Parathyroid adenoma (tissue), 2 donors: Measurements from ENCODE around the gene CYCS.

ENCODE experiments used
- H2AFZ ChIP-seq: fragments of 300-600 bp; sonication (generic); one replicate; pipeline ENCODE4 v1.7.0; 2017; ENCODE audit warnings: antibody characterized with exemption, mild to moderate bottlenecking
- H3K27ac ChIP-seq: fragments of 300-600 bp; sonication (generic); one replicate; pipeline ENCODE4 v1.7.0; 2017
- H3K27me3 ChIP-seq: fragments of 300-600 bp; sonication (generic); one replicate; pipeline ENCODE4 v1.7.0; 2017; ENCODE audit warnings: low read length; ENCODE audit not compliant: control insufficient read depth, insufficient read depth
- H3K36me3 ChIP-seq: fragments of 300-600 bp; sonication (generic); one replicate; pipeline ENCODE4 v1.7.0; 2017; ENCODE audit warnings: low read length; ENCODE audit not compliant: control insufficient read depth, insufficient read depth
- H3K4me1 ChIP-seq: fragments of 300-600 bp; sonication (generic); one replicate; pipeline ENCODE4 v1.7.0; 2017; ENCODE audit warnings: control low read depth
- H3K4me2 ChIP-seq: fragments of 300-600 bp; sonication (generic); one replicate; pipeline ENCODE4 v1.7.0; 2017; ENCODE audit warnings: low read length
- H3K4me3 ChIP-seq: fragments of 300-600 bp; sonication (generic); one replicate; pipeline ENCODE4 v1.7.0; 2017; ENCODE audit warnings: low read depth, low read length
- H3K79me2 ChIP-seq: fragments of 300-600 bp; sonication (generic); one replicate; pipeline ENCODE4 v1.7.0; 2017; ENCODE audit warnings: control low read depth
- H3K9ac ChIP-seq: fragments of 300-600 bp; sonication (generic); one replicate; pipeline ENCODE4 v1.7.0; 2017; ENCODE audit warnings: mild to moderate bottlenecking
- H3K9me3 ChIP-seq: fragments of 300-600 bp; sonication (generic); one replicate; pipeline ENCODE4 v1.7.0; 2017; ENCODE audit warnings: low read length; ENCODE audit not compliant: control insufficient read depth
- CTCF ChIP-seq: fragments of 300-600 bp; sonication (generic); IDR thresholded peaks from one replicate; pipeline ENCODE4 v1.7.0; 2017; ENCODE audit warnings: antibody characterized with exemption, mild to moderate bottlenecking
- donor health status: primary hyperparathyroidism.

CYCS gene

GRCh38 chr7:25121599-25121998 lies 3.5 kb downstream of the CYCS start:
- Histone ChIP-seq H3K27me3 (no peaks in the 10 kb centered on the region), H3K36me3 (no peaks in the 10 kb centered on the region), H2AFZ (no peak overlapping the region), H3K4me2 (no peak overlapping the region), H3K9ac (no peak overlapping the region), H3K9me3 (no peaks in the 10 kb centered on the region), H3K79me2 (peaks cover 11% of the 10 kb centered on the region), H3K27ac (no peak overlapping the region), H3K4me3 (no peak overlapping the region), H3K4me1 (no peaks in the 10 kb centered on the region)
- TF ChIP-seq CTCF: no peak

DNA sequence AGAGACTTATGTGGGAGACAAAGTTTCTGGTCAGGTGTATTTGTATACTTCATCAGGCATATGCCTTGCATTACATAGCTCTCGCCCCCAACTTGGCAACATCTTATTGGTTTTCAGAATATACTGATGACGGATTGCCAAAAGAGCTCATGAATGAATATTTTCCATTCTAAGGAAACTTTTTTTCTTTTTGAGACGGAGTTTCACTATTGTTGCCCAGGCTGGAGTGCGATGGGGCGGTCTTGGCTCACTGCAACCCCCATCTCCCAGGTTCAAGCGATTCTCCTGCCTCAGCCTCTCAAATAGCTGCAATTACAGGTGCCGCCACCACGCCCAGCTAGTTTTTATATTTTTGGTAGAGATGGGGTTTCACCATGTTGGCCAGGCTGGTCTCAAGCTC lies 6.0 kb downstream of the CYCS start:
- TF ChIP-seq CTCF: no peak

DNA sequence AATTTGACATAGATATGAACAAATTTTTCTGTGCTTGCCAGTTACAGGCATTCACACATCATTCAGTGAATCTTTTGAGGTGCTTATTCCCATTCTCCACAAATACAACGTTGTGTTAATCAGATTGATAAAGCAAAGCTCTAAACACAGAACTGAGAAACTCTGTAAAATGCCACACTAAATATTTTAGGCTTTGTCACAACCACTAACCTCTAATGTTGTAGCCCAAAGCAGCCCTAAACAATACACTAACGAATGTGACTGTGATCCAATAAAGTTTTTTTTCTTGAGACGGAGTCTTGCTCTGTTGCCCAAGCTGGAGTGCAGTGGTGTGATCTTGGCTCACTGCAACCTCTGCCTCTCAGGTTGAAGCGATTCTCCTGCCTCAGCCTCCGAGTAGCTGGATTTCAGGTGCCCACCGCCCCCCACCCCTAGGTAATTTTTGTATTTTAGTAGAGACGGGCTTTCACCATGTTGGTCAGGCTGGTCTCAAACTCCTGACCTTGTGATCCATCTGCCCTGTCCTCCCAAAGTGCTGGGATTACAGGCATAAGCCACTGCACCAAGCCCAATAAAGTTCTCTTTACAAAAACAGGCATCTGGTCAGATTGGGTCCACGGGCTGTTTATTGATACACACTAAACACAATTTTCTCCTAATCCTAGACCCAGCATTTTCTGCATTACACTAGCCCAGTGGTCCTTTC lies 6.9 kb downstream of the CYCS start:
- H3K4me2 ChIP-seq: no peak overlapping the region
- no peaks in the 10 kb centered on the region for H3K36me3 ChIP-seq
- H2AFZ ChIP-seq: no peak overlapping the region
- peaks cover 4% of the 10 kb centered on the region for H3K79me2 ChIP-seq
- no peak overlapping the region for H3K4me3 ChIP-seq
- no peaks in the 10 kb centered on the region for H3K9me3 ChIP-seq
- H3K27me3 ChIP-seq: no peaks in the 10 kb centered on the region
- no peaks in the 10 kb centered on the region for H3K4me1 ChIP-seq
- no peak overlapping the region for H3K9ac ChIP-seq
- no peak for TF ChIP-seq CTCF
- no peak overlapping the region for H3K27ac ChIP-seq

More for the DNA sequence above, 6.0 kb downstream of the CYCS start:
- Histone ChIP-seq H3K4me3 (no peak overlapping the region), H2AFZ (no peak overlapping the region), H3K27ac (no peak overlapping the region), H3K4me2 (no peak overlapping the region), H3K27me3 (no peaks in the 10 kb centered on the region), H3K4me1 (no peaks in the 10 kb centered on the region), H3K36me3 (no peaks in the 10 kb centered on the region), H3K9ac (no peak overlapping the region), H3K79me2 (peaks cover 6% of the 10 kb centered on the region), H3K9me3 (no peaks in the 10 kb centered on the region)

DNA sequence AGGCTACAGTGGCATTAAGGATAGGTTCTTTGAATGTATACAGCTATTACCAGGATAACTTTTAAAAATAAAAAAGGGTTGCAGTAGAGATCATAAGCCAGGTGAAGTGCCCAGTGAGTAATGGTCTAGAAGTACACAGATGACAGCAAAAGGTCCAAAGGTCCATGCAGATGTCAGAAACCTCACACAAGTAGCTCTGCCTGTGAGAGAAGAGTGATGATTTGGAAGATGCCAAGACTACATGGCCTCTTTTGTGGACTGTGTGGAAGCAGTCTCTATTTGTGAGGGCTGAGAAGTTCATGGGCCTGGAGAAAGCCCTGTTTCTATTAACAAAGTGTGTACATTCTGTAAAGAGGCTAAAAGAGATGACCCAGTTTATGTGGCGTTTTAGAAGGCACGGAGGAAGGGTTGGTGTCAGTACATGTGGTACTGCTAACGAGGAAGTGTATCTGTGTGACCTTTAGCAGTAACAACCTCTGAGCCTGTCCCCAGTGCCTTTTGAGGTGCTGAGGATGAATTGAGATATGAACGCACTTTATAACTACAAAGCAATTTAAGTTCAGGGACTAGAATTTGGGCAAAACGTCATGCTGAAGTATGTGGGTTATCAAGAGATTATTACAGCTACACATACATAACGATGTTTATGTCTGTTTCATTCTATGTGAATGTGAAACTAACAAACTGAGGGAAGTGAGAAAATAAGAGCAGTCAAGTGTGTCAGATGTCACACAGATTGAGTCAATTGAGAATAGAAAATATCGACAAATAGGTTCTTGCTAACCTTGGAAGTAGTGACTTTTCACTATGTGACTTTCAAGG lies 7.6 kb downstream of the CYCS start:
- H3K27me3 ChIP-seq: no peaks in the 10 kb centered on the region
- H3K4me3 ChIP-seq: no peak overlapping the region
- no peaks in the 10 kb centered on the region for H3K9me3 ChIP-seq
- H3K27ac ChIP-seq: no peak overlapping the region
- H3K36me3 ChIP-seq: no peaks in the 10 kb centered on the region
- no peak overlapping the region for H3K4me2 ChIP-seq
- H3K79me2 ChIP-seq: peaks cover 4% of the 10 kb centered on the region
- H3K4me1 ChIP-seq: no peaks in the 10 kb centered on the region
- TF ChIP-seq CTCF: no peak
- H2AFZ ChIP-seq: no peak overlapping the region
- no peak overlapping the region for H3K9ac ChIP-seq
